ENCODE measurements around the gene PDE6B. TPM values are rescaled to one million over a fixed set of nuclear protein-coding genes. Genes with fewer than 3 reads are reported as not detected.

The PDE6B gene
- not detected in 5 replicates for total RNA-seq (2022; extraction: Qiagen RNA extraction)

DNA sequence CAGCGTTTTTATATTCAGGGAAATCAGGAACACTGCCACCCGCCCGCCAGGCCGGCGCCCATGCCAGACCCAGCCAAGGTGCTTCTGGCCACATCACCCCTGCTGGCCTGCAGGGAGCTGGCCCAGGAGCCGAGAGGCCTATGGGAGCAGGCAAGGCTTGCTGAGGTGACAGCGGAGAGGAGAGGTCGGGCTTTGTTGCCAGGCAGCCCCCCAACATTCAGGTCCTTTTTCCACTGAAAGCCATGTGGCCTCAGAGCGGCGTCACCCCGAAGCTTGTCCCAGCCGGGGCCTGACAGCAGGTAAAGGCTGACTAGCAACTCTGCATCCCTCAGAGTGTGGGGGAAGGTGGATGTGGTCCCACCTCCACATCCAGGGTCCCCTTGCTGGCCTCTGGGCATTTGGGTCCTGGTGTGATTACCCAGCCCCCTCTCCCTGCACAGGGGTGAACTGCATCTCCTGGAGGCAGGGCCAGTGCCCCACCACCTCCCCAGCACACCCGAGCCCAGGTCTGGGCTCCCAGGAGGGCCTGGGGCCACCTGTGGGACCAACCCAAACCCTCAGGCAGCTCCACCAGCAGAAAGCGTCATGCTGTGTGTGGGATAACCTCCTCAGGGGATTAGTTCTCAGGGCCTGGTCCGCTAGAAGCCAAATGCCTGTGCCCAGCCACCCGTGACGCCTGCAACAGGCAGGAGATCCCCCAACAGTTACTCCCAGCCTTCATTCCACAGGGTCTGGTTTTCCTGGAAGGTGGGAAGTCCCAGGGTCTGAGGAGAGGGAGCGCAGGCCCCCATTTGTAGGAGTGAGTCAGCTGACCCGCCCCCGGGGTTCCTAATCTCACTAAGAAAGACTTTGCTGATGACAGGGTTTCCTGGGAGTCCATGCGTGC is at the start of gene PDE6B:
Gene PDE6B (plus strand): TSS at position 869 of the 886 bp plus-strand sequence. CDS start 54 bp downstream, outside the sequence.

DNA sequence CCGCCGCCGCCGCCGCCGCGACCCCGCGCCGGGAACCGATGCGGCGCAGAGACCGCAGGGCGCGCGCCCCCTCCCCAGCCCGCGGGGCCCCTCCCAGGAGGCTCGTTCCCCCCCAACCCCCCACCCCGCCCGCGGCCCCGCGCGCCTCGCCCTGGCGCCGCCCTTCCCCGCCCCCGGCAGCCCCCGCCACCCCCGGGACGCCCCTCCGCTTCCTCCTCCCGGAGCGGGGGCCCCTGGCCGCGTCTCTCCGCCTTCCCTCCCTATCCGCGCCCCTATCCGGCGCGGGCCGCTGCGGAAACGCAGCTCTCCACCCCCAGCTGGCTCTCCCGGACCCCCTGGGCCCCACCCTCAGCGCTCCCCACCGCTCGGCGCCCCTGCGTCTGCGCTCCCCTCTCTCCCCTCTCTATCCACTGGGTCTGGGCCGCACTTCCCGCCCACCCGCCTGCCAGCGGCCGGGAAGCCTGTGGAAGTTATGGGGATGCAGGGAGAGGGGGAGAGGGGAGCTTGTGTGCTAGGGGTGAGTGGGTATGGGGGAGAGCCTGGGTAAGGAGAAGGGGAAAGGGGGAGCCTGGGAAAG is 49.0 kb upstream of the PDE6B start, which contains the start of gene TMEM271:
Gene TMEM271 (minus strand): TSS at position 51 of the 577 bp plus-strand sequence. CDS start 233 bp downstream, outside the sequence.

GRCh38 chr4:674172-675035 is 49.0 kb downstream of the PDE6B start, which contains the start of the genes ATP5ME and MYL5:
Gene ATP5ME (minus strand): TSS chr4:674276. CDS start chr4:674247, 29 bp downstream.
Gene MYL5 (plus strand): TSS chr4:674542. CDS start chr4:678027, 3,485 bp downstream.

DNA sequence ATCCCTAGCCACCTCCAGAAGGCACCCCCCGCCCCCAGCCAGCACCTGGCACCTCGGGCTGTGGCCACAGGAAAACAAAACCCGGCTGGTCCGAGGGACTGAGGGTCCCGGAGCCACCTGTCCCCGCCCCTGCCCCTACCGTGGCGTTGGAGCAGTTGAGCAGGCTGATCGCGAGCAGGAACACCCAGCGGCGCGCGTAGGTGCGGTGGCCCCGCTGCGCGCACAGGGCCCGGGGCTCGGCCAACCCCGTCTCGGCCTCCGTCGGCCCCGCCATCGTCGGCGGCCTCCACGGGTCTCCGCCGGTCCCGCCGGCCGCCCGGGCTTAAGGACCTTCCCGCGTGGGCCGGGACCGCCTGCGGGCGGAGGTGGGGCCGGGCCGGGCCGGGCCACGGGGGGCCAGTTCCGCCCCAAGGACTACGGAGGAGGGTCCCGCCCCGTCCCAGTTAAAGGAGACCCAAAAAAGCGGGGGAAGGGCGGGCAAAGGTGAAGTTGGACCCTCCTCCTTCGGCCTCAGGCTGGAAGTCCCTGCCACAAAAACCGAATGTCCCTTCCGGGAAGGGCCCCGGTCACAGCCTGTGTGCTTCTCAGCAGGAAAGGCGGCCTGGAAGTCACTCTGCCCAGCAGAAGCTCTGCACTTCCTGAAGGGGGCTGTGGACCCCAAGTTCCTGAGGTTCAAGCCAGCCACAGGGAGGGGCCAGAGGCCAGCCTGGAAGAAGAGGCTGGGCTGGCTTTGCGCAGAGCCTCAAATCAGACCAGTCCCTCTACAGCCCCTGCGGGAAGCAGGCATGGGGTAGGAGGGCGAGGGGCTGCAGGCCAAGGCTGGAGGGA is 63.7 kb downstream of the PDE6B start, which contains the start of gene SLC49A3:
Gene SLC49A3 (minus strand): TSS at position 298 of the 828 bp plus-strand sequence. CDS start 24 bp downstream, at position 274.

GRCh38 chr4:705278-706082 is 80.1 kb downstream of the PDE6B start, which contains the start of gene PCGF3:
Gene PCGF3 (plus strand): TSS chr4:705832. CDS start chr4:733681, 27,849 bp downstream.

Other genes starting within 250 kb of the PDE6B start
- gene ZNF721, start 126.4 kb upstream of the PDE6B start, total RNA-seq (2022; extraction: Qiagen RNA extraction): 11.3 to 21.3 TPM (median 13.0 TPM) in 5 replicates
- 18.1 to 25.9 TPM (median 23.7 TPM) in 5 replicates for gene PIGG, start 126.4 kb upstream of the PDE6B start, total RNA-seq (2022; extraction: Qiagen RNA extraction)
- gene TMEM271, start 49.3 kb upstream of the PDE6B start, total RNA-seq (2022; extraction: Qiagen RNA extraction): not detected in 5 replicates
- gene ATP5ME, start 48.7 kb downstream of the PDE6B start, total RNA-seq (2022; extraction: Qiagen RNA extraction): 332 to 539 TPM (median 360 TPM) in 5 replicates
- 8.1 to 12.3 TPM (median 9.7 TPM) in 5 replicates for gene MYL5, start 49.0 kb downstream of the PDE6B start, total RNA-seq (2022; extraction: Qiagen RNA extraction)
- 0.09 to 0.25 TPM (median 0.13 TPM) in 5 replicates for gene SLC49A3, start 63.6 kb downstream of the PDE6B start, total RNA-seq (2022; extraction: Qiagen RNA extraction)
- gene PCGF3, start 80.3 kb downstream of the PDE6B start, total RNA-seq (2022; extraction: Qiagen RNA extraction): 16.3 to 20.7 TPM (median 19.4 TPM) in 5 replicates
- gene CPLX1, start 200.6 kb downstream of the PDE6B start, total RNA-seq (2022; extraction: Qiagen RNA extraction): 0.28 to 0.90 TPM (median 0.47 TPM) in 5 replicates